CD8-positive, alpha-beta memory T cell (primary cell): ENCODE data around the gene MAOB. TPM values are rescaled to one million over a fixed set of nuclear protein-coding genes. Genes with fewer than 3 reads are reported as not detected.
A peak's percentile ranks its signal among the peaks of the same experiment; 100 is the strongest.
"Not testable (repeated sequence)": the region's sequence is repeated elsewhere in the genome, so short reads cannot be mapped to it uniquely, and the experiment has no call there.

Source experiments
- CTCF ChIA-PET: fragments of 350-600 bp; sonication (Branson Sonifier 250); formaldehyde crosslinking; loops from one replicate; lab custom pipeline; 2021; ENCODE audit warnings: antibody characterized with exemption; lab: Charles Lee
- POLR2A ChIA-PET: fragments of 350-600 bp; sonication (Branson Sonifier 250); formaldehyde crosslinking; loops from one replicate; lab custom pipeline; 2021; ENCODE audit warnings: antibody characterized with exemption; lab: Charles Lee
- DNase-seq, 5 donors: peaks; one replicate each; pipeline versions ENCODE4 v3.0.0 to v3.0.0-alpha.2; 2020 to 2022; ENCODE audit warnings: mixed read lengths in 1 of 5
- H3K27ac ChIP-seq: one replicate; pipeline ENCODE4 v1.7.0; 2013; ENCODE audit warnings: low read depth, mild to moderate bottlenecking, low read length, moderate library complexity
- H3K27me3 ChIP-seq: 2 replicates; pipeline ENCODE4 v1.7.0; 2013; ENCODE audit warnings: low read length, mild to moderate bottlenecking; ENCODE audit not compliant: insufficient read depth, poor library complexity, severe bottlenecking
- H3K36me3 ChIP-seq: 2 replicates; pipeline ENCODE4 v1.7.0; 2013; ENCODE audit warnings: mild to moderate bottlenecking, low read length, moderate library complexity; ENCODE audit not compliant: insufficient read depth
- H3K4me1 ChIP-seq: 2 replicates; pipeline ENCODE4 v1.7.0; 2013; ENCODE audit warnings: mild to moderate bottlenecking, low read length, moderate library complexity; ENCODE audit not compliant: insufficient read depth
- H3K4me3 ChIP-seq: 2 replicates; pipeline ENCODE4 v1.7.0; 2013; ENCODE audit warnings: mild to moderate bottlenecking, low read length
- H3K9me3 ChIP-seq: 2 replicates; pipeline ENCODE4 v1.7.0; 2013; ENCODE audit warnings: mild to moderate bottlenecking, low read length
- H3K27ac Mint-ChIP-seq, 8 donors: one replicate each; pipeline ENCODE4 v1.8.0; 2020 to 2021; ENCODE audit warnings: mixed read lengths in 8 of 8, mild to moderate bottlenecking in 6 of 8, inconsistent platforms in 3 of 8, moderate library complexity in 3 of 8
- H3K27me3 Mint-ChIP-seq, 2 donors: one replicate each; pipeline ENCODE4 v1.8.0; 2020 to 2021; ENCODE audit warnings: mixed read lengths in 2 of 2, mild to moderate bottlenecking in 1 of 2, moderate library complexity in 1 of 2
- H3K36me3 Mint-ChIP-seq, 3 donors: one replicate each; pipeline ENCODE4 v1.8.0; 2020 to 2021; ENCODE audit warnings: mixed read lengths in 3 of 3, inconsistent platforms in 1 of 3, mild to moderate bottlenecking in 1 of 3
- H3K4me1 Mint-ChIP-seq, 3 donors: one replicate each; pipeline ENCODE4 v1.8.0; 2020 to 2021; ENCODE audit warnings: mixed read lengths in 3 of 3, inconsistent platforms in 1 of 3, mild to moderate bottlenecking in 1 of 3
- H3K4me3 Mint-ChIP-seq, 7 donors: one replicate each; pipeline ENCODE4 v1.8.0; 2020 to 2021; ENCODE audit warnings: mixed read lengths in 7 of 7, mild to moderate bottlenecking in 6 of 7, moderate library complexity in 4 of 7, inconsistent platforms in 2 of 7
- H3K9me3 Mint-ChIP-seq, 5 donors: one replicate each; pipeline ENCODE4 v1.8.0; 2020 to 2022; ENCODE audit warnings: mixed read lengths in 5 of 5, mild to moderate bottlenecking in 3 of 5, moderate library complexity in 2 of 5, inconsistent platforms in 1 of 5
- polyA plus RNA-seq: library from polyadenylated mRNA; unstranded; fragments of 300-500 nt; fragmentation: Illumina TruSeq; gene quantifications from one replicate; pipeline ENCODE4 v1.2.3, GENCODE V29; 2021
- total RNA-seq, 2 experiments: library from RNA; stranded (reverse); gene quantifications; one replicate each; pipeline ENCODE4 v1.2.3, GENCODE V29; 2021

Gene MAOB
- total RNA-seq (not detected), polyA plus RNA-seq (0.43 TPM)

DNA sequence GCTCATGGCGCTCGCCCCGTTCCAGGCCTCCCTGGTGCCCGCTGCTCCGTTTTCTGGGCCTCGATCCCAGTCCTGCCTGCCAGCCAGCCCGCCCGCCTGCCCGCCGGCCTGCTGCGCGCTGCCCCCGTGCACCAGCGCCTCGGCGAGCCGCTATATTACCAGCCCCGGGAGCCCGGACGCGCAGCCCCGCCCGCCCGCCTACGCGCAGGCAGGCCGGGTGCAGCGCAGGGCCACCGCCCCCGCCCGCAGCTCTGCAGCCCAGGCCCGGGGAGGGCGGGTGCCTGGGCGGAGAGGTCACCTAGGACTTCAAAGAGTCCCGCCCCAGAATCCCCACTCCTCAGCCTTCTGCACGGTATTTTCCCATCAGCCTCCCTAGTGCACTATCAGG is at the start of gene MAOB:
Gene MAOB, minus strand, starts transcription at position 157 of the 388 bp plus-strand sequence. Its CDS starts 151 bp downstream, at position 6.
- no peaks in the 10 kb centered on the region for H3K4me1 ChIP-seq
- Mint-ChIP-seq H3K9me3 (no peaks in the 10 kb centered on the region), H3K36me3 (no peaks in the 10 kb centered on the region), H3K27ac (peak within 1 kb of the TSS in 1 of 8 donors; percentile 16), H3K4me3 (peak within 1 kb of the TSS in 1 of 7 donors; percentile 7), H3K27me3 (peaks cover 21 to 34% of the 10 kb centered on the region in 2 donors), H3K4me1 (no peaks in the 10 kb centered on the region)
- DNase-seq = peak in 1 of 5 donors; percentile 1
- ChIA-PET CTCF (no interaction called here), POLR2A (no interaction called here)
- no peak within 1 kb of the TSS for H3K4me3 ChIP-seq
- no peaks in the 10 kb centered on the region for H3K27me3 ChIP-seq
- no peaks in the 10 kb centered on the region for H3K9me3 ChIP-seq
- no peaks in the 10 kb centered on the region for H3K36me3 ChIP-seq
- H3K27ac ChIP-seq = no peak within 1 kb of the TSS

DNA sequence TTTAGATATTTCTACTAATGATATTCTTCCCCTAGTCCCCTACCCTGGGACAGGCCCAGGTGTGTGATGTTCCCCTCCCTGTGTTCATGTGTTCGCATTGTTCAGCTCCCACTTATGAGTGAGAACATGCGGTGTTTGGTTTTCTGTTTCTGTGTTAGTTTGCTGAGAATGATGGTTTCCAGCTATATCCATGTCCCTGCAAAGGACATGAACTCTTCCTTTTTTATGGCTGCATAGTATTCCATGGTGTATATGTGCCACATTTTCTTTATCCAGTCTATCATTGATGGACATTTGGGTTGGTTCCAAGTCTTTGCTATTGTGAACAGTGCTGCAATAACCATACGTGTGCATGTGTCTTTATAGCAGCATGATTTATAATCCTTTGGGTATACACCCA is 39.8 kb upstream of the MAOB start:
- H3K36me3 ChIP-seq, DNase-seq, H3K4me3 Mint-ChIP-seq, H3K27me3 ChIP-seq, H3K4me1 Mint-ChIP-seq, H3K27ac Mint-ChIP-seq, H3K36me3 Mint-ChIP-seq, CTCF ChIA-PET, H3K9me3 ChIP-seq, POLR2A ChIA-PET, H3K9me3 Mint-ChIP-seq, H3K4me3 ChIP-seq, H3K4me1 ChIP-seq, H3K27ac ChIP-seq: not testable (repeated sequence)
- H3K27me3 Mint-ChIP-seq = peaks cover 5 to 21% of the 10 kb centered on the region in 2 donors

- H3K27ac ChIP-seq, H3K36me3 Mint-ChIP-seq, H3K36me3 ChIP-seq, H3K4me1 Mint-ChIP-seq, H3K4me3 ChIP-seq, H3K27ac Mint-ChIP-seq, H3K4me3 Mint-ChIP-seq, H3K4me1 ChIP-seq, CTCF ChIA-PET, H3K27me3 Mint-ChIP-seq, DNase-seq, H3K9me3 Mint-ChIP-seq, H3K9me3 ChIP-seq, H3K27me3 ChIP-seq, POLR2A ChIA-PET: not testable (repeated sequence)
Measured at GRCh38 chrX:43910772-43911171, 28.5 kb upstream of the MAOB start.

GRCh38 chrX:43910012-43910411 is 27.8 kb upstream of the MAOB start:
- no peaks in the 10 kb centered on the region for H3K9me3 Mint-ChIP-seq

DNA sequence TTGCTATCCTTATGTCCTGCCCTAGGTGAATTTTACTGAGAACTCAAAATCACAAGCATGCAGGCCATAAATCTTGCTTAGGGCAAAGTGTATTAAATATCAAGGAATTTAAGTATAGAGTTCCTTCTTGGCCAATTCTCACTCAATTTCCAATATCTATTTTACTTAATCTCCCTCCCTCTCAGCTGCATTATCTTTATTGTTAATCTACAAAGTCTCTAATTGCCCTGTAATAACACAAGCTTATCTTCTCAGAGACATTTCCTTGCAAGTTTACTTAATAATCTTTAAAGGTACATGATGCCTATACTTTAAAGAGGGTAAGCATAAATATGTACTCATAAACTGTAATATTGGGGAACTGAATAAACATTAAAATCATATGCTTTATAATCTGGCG is 26.9 kb upstream of the MAOB start:
- CTCF ChIA-PET = no interaction called here
- H3K4me1 Mint-ChIP-seq = no peaks in the 10 kb centered on the region
- H3K27ac ChIP-seq = no peak overlapping the region
- no peaks in the 10 kb centered on the region for H3K36me3 ChIP-seq
- no peak overlapping the region for H3K27ac Mint-ChIP-seq
- no peaks in the 10 kb centered on the region for H3K9me3 Mint-ChIP-seq
- H3K27me3 Mint-ChIP-seq = peaks cover 3 to 9% of the 10 kb centered on the region in 2 donors
- no peak overlapping the region for H3K4me3 Mint-ChIP-seq
- H3K9me3 ChIP-seq = no peaks in the 10 kb centered on the region
- no peaks in the 10 kb centered on the region for H3K27me3 ChIP-seq
- DNase-seq = no peak
- POLR2A ChIA-PET = no interaction called here
- H3K4me3 ChIP-seq = no peak overlapping the region
- H3K36me3 Mint-ChIP-seq = no peaks in the 10 kb centered on the region
- H3K4me1 ChIP-seq = no peaks in the 10 kb centered on the region

More at GRCh38 chrX:43910012-43910411, 27.8 kb upstream of the MAOB start:
- H3K36me3 ChIP-seq = no peaks in the 10 kb centered on the region
- no peaks in the 10 kb centered on the region for H3K9me3 ChIP-seq
- H3K4me1 ChIP-seq = no peaks in the 10 kb centered on the region
- H3K27me3 Mint-ChIP-seq = peaks cover 3 to 9% of the 10 kb centered on the region in 2 donors
- H3K4me3 Mint-ChIP-seq = no peak overlapping the region
- no peak for DNase-seq
- no peak overlapping the region for H3K27ac Mint-ChIP-seq
- ChIA-PET POLR2A (no interaction called here), CTCF (no interaction called here)
- H3K4me1 Mint-ChIP-seq = no peaks in the 10 kb centered on the region
- H3K36me3 Mint-ChIP-seq = no peaks in the 10 kb centered on the region
- H3K4me3 ChIP-seq = no peak overlapping the region
- no peak overlapping the region for H3K27ac ChIP-seq
- no peaks in the 10 kb centered on the region for H3K27me3 ChIP-seq

DNA sequence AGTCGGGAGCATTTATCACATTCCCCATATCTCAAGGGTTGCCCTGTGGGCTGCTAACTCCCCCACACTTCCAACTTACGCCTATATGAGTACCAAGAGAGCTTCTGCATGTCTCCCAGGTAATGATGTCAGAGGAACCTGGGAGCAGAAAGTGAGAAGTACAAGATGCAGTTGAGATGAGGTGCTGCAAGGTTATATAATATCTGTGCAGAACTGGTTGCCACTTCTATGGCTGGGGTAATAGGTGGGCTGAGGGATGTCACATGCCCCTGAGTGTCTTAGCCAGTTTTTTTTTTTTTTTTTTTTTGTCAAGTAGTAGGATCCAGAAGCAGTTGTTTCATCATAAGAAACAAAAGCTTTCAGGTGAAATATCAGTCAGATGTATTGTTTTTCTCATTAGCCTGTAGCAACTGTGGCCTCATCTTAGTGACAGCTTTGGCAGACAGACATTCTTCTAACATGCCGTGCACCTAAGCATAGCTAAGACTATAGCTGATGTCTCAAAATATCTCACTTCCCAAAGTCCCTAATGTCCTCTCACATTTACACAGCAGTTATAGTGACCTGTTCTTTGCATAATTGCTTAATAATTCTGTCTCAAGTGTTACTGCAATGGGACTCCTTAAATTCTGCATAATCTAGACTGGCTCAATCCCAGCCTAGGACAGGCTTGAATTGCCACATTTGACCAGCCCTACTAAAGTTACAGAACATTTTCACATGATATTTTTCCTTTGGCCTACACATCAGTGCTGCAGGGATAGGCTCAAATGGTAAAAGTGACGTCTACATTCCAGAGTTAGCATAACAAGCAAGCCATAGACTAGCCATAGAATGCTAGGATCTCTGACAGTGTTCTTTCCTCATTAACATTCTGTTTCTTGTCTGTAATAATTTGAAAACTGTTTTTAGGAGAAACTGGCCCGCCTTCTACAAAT is 17.9 kb upstream of the MAOB start:
- no peaks in the 10 kb centered on the region for H3K4me1 Mint-ChIP-seq
- H3K27ac Mint-ChIP-seq = no peak overlapping the region
- no peak for DNase-seq
- CTCF ChIA-PET = no interaction called here
- peaks cover 0 to 2% of the 10 kb centered on the region in 2 donors for H3K27me3 Mint-ChIP-seq
- Histone ChIP-seq H3K4me3 (no peak overlapping the region), H3K36me3 (no peaks in the 10 kb centered on the region), H3K4me1 (no peaks in the 10 kb centered on the region), H3K9me3 (no peaks in the 10 kb centered on the region), H3K27ac (no peak overlapping the region), H3K27me3 (no peaks in the 10 kb centered on the region)
- POLR2A ChIA-PET = no interaction called here
- H3K9me3 Mint-ChIP-seq = no peaks in the 10 kb centered on the region
- H3K36me3 Mint-ChIP-seq = no peaks in the 10 kb centered on the region
- no peak overlapping the region for H3K4me3 Mint-ChIP-seq

DNA sequence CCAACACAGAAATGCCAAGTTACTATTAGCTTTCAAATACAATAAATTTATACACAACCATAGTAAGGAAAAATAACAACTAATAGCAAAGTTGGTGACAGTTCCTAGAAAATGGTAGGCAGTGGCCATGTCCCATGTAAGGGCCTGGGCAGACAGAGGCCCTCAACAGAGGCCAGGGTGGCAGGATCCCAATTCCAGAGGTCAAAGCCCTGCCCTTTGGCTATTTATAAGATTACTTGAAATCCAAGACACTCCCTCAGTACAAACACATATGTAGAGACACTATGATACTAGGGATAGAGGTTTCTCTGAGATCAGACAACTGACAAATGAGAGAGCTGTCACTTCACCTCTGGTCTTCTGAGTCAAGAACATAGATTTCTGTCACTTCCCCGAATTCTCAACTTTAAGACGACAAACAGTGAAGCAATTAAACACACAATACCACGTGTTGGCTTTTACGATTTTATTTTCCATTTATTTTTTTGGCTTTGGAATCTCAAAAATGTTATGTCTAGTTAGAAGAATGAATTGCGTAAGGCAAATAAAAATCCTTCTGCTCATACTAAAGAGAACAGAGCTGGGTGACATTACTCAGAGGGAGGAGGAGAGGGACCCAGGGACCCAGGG is 16.3 kb upstream of the MAOB start:
- Mint-ChIP-seq H3K27ac (no peak overlapping the region), H3K4me3 (no peak overlapping the region), H3K4me1 (no peaks in the 10 kb centered on the region), H3K27me3 (peaks cover 0 to 4% of the 10 kb centered on the region in 2 donors), H3K9me3 (no peaks in the 10 kb centered on the region), H3K36me3 (no peaks in the 10 kb centered on the region)
- ChIA-PET POLR2A (no interaction called here), CTCF (no interaction called here)
- Histone ChIP-seq H3K4me3 (no peak overlapping the region), H3K9me3 (no peaks in the 10 kb centered on the region), H3K27ac (no peak overlapping the region), H3K36me3 (no peaks in the 10 kb centered on the region), H3K4me1 (no peaks in the 10 kb centered on the region), H3K27me3 (no peaks in the 10 kb centered on the region)
- DNase-seq = no peak

GRCh38 chrX:43897290-43897689 is 15.0 kb upstream of the MAOB start:
- ChIA-PET POLR2A (no interaction called here), CTCF (no interaction called here)
- Histone ChIP-seq H3K27ac (no peak overlapping the region), H3K4me3 (no peak overlapping the region), H3K36me3 (no peaks in the 10 kb centered on the region), H3K27me3 (no peaks in the 10 kb centered on the region), H3K9me3 (no peaks in the 10 kb centered on the region), H3K4me1 (no peaks in the 10 kb centered on the region)
- DNase-seq = no peak
- Mint-ChIP-seq H3K4me1 (no peaks in the 10 kb centered on the region), H3K36me3 (no peaks in the 10 kb centered on the region), H3K27ac (no peak overlapping the region), H3K9me3 (no peaks in the 10 kb centered on the region), H3K4me3 (no peak overlapping the region), H3K27me3 (peaks cover 0 to 3% of the 10 kb centered on the region in 2 donors)
